Left lung (tissue), 10 donors: ENCODE results near the gene ATRX. TPM values are rescaled to one million over a fixed set of nuclear protein-coding genes. Genes with fewer than 3 reads are reported as not detected.
"Not testable (repeated sequence)": the region's sequence is repeated elsewhere in the genome, so short reads cannot be mapped to it uniquely, and the experiment has no call there.

ENCODE experiments used
- ATAC-seq: fragments of 200-7000 bp; cut with Tn5 transposase; one replicate; pipeline ENCODE4 v1.9.1; 2020; ENCODE audit warnings: moderate library complexity
- DNase-seq, 4 donors: peaks; one replicate each; pipeline ENCODE4 v3.0.0-alpha.2; 2013 to 2020
- H3K27ac ChIP-seq, 2 donors: fragments of 200-600 bp; sonication (generic) in 1 of 2; one replicate each; pipeline versions ENCODE4 v1.5.0 to v1.8.0; 2020 to 2021
- H3K27me3 ChIP-seq, 2 donors: fragments of 200-600 bp; sonication (generic) in 1 of 2; one replicate each; pipeline versions ENCODE4 v1.5.0 to v1.8.0; 2020 to 2021
- H3K36me3 ChIP-seq, 2 donors: fragments of 200-600 bp; sonication (generic) in 1 of 2; one replicate each; pipeline versions ENCODE4 v1.5.0 to v1.8.0; 2020 to 2021
- H3K4me1 ChIP-seq, 2 donors: fragments of 200-600 bp; one replicate each; pipeline ENCODE4 v1.8.0; 2021
- H3K4me3 ChIP-seq, 2 donors: fragments of 200-600 bp; sonication (generic) in 1 of 2; one replicate each; pipeline versions ENCODE4 v1.5.0 to v1.8.0; 2020 to 2021; ENCODE audit warnings: mild to moderate bottlenecking in 1 of 2
- H3K9me3 ChIP-seq, 2 donors: fragments of 200-600 bp; sonication (generic) in 1 of 2; one replicate each; pipeline versions ENCODE4 v1.5.0 to v1.8.0; 2020 to 2021
- intact Hi-C, 2 donors: fragments of 100-400 bp; cut with DNase I; formaldehyde crosslinking; loops; one replicate each; pipeline versions ENCODE4 v1.11.2 to v1.14.2; 2022
- polyA plus RNA-seq, 6 donors: library from polyadenylated mRNA; unstranded; fragments of 120-200 nt; gene quantifications; one replicate each; pipeline ENCODE4 v1.2.1, GENCODE V29; 2013; ENCODE audit not compliant: insufficient read length in 6 of 6
- total RNA-seq, 2 donors: library from RNA; stranded (reverse); fragmentation: NEBNext Ultra II Directional; extraction: Animal tissue kit (Norgen Biotek cat#: 25700); gene quantifications; one replicate each; pipeline ENCODE4 v1.2.1, GENCODE V29; 2021
- TF ChIP-seq, protein P1 (sequence below), 2 donors: fragments of 200-600 bp; sonication (generic) in 1 of 2; IDR thresholded peaks; one replicate each; pipeline versions ENCODE4 v1.5.0 to v1.8.0; 2021; ENCODE audit warnings: antibody characterized with exemption in 2 of 2
- donor health status: DM: no; HTN: yes; CAD: no.
- donor health status: DM: no; HTN: no; CAD: no.

Gene ATRX
- total and polyA plus RNA-seq, 8 donors: 72.0 to 115 (median 92.9) TPM

DNA sequence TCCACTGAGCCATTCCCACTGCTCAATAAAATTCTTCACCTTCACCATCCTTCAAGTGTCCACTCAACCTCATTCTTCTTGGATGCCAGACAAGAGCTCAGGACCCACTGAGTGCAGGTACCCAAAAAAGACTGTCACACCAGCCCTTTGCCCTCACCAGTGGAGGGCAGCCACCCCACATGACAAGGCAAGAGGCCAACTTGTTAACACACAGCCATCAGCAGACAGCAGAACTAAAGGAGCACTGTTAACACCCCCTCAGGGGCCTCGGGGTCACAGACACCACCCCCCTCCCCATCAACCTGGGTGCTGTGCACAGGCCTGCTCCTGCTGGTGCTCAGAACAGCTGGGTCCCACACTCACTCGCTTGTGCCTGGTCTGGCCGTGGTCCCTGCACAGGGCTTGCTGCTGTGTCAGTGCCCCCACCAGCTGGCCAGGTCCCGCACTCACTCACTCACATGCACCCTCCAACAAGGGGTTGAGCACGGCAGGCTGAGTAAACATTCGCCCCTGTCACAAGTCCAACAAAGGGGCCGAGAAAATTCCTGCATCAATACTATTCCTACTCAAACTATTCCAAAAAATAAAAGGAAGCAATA, 54.1 kb downstream of the ATRX start:
- Histone ChIP-seq H3K27ac (no peak overlapping the region), H3K4me3 (no peak overlapping the region), H3K9me3 (no peaks in the 10 kb centered on the region), H3K4me1 (no peaks in the 10 kb centered on the region), H3K27me3 (no peaks in the 10 kb centered on the region), H3K36me3 (no peaks in the 10 kb centered on the region)
- ATAC-seq (no peak), DNase-seq (no peak)
- TF ChIP-seq, protein P1, sequence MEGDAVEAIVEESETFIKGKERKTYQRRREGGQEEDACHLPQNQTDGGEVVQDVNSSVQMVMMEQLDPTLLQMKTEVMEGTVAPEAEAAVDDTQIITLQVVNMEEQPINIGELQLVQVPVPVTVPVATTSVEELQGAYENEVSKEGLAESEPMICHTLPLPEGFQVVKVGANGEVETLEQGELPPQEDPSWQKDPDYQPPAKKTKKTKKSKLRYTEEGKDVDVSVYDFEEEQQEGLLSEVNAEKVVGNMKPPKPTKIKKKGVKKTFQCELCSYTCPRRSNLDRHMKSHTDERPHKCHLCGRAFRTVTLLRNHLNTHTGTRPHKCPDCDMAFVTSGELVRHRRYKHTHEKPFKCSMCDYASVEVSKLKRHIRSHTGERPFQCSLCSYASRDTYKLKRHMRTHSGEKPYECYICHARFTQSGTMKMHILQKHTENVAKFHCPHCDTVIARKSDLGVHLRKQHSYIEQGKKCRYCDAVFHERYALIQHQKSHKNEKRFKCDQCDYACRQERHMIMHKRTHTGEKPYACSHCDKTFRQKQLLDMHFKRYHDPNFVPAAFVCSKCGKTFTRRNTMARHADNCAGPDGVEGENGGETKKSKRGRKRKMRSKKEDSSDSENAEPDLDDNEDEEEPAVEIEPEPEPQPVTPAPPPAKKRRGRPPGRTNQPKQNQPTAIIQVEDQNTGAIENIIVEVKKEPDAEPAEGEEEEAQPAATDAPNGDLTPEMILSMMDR (IDR thresholded peaks at IDR 0.05): no peak
- intact Hi-C loops: no loop called here

DNA sequence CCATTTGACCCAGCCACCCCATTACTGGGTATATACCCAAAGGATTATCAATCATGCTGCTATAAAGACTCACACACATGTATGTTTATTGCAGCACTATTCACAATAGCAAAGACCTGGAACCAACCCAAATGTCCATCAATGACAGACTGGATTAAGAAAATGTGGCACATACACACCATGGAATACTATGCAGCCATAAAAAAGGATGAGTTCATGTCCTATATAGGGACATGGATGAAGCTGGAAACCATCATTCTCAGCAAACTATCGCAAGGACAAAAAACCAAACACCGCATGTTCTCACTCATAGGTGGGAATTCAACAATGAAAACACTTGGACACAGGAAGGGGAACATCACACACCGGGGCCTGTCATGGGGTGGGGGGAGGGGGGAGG, 59.9 kb downstream of the ATRX start:
- H3K27me3 ChIP-seq, H3K9me3 ChIP-seq, DNase-seq, H3K27ac ChIP-seq, H3K4me3 ChIP-seq, ATAC-seq, H3K36me3 ChIP-seq, H3K4me1 ChIP-seq, intact Hi-C loops: not testable (repeated sequence)

DNA sequence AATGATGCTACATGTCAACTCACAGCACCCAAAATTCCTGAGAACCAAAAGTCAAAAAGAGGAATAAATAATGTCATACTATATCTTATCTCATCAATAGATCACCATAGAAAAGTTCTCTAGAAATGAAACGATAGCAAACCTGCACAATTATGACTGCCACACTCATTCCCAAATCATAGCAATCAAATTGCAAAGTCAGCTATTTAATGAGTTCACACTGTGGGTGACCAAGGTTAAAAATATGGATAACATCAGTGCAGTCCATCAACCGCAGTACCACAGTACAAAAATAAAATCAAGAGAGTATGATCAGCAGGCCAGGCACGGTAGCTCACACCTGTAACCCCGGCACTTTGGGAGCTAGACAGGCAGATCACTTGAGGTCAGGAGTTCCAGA, 62.3 kb downstream of the ATRX start:
- intact Hi-C loops: no loop called here
- ATAC-seq: no peak
- no peak for DNase-seq
- TF ChIP-seq, protein P1 (IDR thresholded peaks at IDR 0.05): no peak
- no peaks in the 10 kb centered on the region for H3K9me3 ChIP-seq
- H3K27ac ChIP-seq: no peak overlapping the region
- no peaks in the 10 kb centered on the region for H3K27me3 ChIP-seq
- no peaks in the 10 kb centered on the region for H3K4me1 ChIP-seq
- no peaks in the 10 kb centered on the region for H3K36me3 ChIP-seq
- no peak overlapping the region for H3K4me3 ChIP-seq

GRCh38 chrX:77719388-77719787, 66.6 kb downstream of the ATRX start:
- no peaks in the 10 kb centered on the region for H3K9me3 ChIP-seq
- H3K27ac ChIP-seq: no peak overlapping the region
- DNase-seq: no peak

GRCh38 chrX:77704881-77705280, 81.1 kb downstream of the ATRX start:
- peaks cover 0 to 12% of the 10 kb centered on the region in 2 donors for H3K36me3 ChIP-seq
- no peak for ATAC-seq
- no peaks in the 10 kb centered on the region for H3K4me1 ChIP-seq
- no peak overlapping the region for H3K27ac ChIP-seq
- no peaks in the 10 kb centered on the region for H3K9me3 ChIP-seq
- H3K27me3 ChIP-seq: no peaks in the 10 kb centered on the region
- no peak for DNase-seq
- no peak overlapping the region for H3K4me3 ChIP-seq
- intact Hi-C loops: no loop called here
- TF ChIP-seq, protein P1 (IDR thresholded peaks at IDR 0.05): no peak

More at GRCh38 chrX:77719388-77719787, 66.6 kb downstream of the ATRX start:
- no peak for ATAC-seq
- peaks cover 0 to 8% of the 10 kb centered on the region in 2 donors for H3K36me3 ChIP-seq
- TF ChIP-seq, protein P1 (IDR thresholded peaks at IDR 0.05): no peak
- no peaks in the 10 kb centered on the region for H3K27me3 ChIP-seq
- H3K4me3 ChIP-seq: no peak overlapping the region
- intact Hi-C loops: no loop called here
- H3K4me1 ChIP-seq: no peaks in the 10 kb centered on the region

- no peak overlapping the region for H3K27ac ChIP-seq
- no peak overlapping the region for H3K4me3 ChIP-seq
- H3K4me1 ChIP-seq: no peaks in the 10 kb centered on the region
- intact Hi-C loops: no loop called here
- no peak for DNase-seq
- no peak for ATAC-seq
- H3K27me3 ChIP-seq: no peaks in the 10 kb centered on the region
- peaks cover 0 to 5% of the 10 kb centered on the region in 2 donors for H3K36me3 ChIP-seq
- TF ChIP-seq, protein P1 (IDR thresholded peaks at IDR 0.05): no peak
- no peaks in the 10 kb centered on the region for H3K9me3 ChIP-seq
Measured at GRCh38 chrX:77698242-77698641, 87.8 kb downstream of the ATRX start.
